Lower leg skin (tissue), 3 donors: ENCODE measurements around the gene RPS3.

Experiments
- POLR2A ChIP-seq, 2 donors: fragments of 450-650 bp; IDR thresholded peaks; one replicate each; pipeline ENCODE4 v1.6.1; 2016 to 2017; ENCODE audit warnings: antibody characterized with exemption in 2 of 2, mild to moderate bottlenecking in 1 of 2, moderate library complexity in 1 of 2
- TF ChIP-seq, protein P1 (sequence below), 3 donors: fragments of 450-650 bp; IDR thresholded peaks; one replicate each; pipeline ENCODE4 v1.5.1; 2016; ENCODE audit warnings: antibody characterized with exemption in 3 of 3, mild to moderate bottlenecking in 3 of 3, moderate library complexity in 2 of 3

DNA sequence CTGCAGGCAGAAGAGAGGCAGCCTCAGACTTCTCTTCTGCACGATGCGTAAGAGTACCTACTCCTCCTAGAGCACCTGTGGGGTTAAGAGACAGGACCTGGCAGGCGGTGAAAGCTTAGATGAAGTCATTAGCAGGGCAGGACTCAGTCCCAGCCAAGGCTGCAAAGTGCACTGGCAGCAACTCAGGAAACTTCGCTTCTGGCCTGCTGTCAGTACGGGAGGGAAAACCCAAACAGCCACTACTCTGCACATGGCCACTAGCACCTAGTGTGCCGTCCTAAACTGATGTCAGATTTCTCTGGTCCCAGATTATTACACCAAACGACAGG, 42.5 kb downstream of the RPS3 start:
- TF ChIP-seq, protein P1, sequence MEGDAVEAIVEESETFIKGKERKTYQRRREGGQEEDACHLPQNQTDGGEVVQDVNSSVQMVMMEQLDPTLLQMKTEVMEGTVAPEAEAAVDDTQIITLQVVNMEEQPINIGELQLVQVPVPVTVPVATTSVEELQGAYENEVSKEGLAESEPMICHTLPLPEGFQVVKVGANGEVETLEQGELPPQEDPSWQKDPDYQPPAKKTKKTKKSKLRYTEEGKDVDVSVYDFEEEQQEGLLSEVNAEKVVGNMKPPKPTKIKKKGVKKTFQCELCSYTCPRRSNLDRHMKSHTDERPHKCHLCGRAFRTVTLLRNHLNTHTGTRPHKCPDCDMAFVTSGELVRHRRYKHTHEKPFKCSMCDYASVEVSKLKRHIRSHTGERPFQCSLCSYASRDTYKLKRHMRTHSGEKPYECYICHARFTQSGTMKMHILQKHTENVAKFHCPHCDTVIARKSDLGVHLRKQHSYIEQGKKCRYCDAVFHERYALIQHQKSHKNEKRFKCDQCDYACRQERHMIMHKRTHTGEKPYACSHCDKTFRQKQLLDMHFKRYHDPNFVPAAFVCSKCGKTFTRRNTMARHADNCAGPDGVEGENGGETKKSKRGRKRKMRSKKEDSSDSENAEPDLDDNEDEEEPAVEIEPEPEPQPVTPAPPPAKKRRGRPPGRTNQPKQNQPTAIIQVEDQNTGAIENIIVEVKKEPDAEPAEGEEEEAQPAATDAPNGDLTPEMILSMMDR (IDR thresholded peaks at IDR 0.05) = no peak
- no peak for TF ChIP-seq POLR2A (IDR thresholded peaks at IDR 0.05)
